Activated CD4-positive, CD25-positive, alpha-beta regulatory T cell treated with anti-CD3 and anti-CD28 coated beads, Interleukin-2, amount 50 U/mL, for 16 hours (primary cell): ENCODE data around the gene EN2.

Source experiments
- DNase-seq: peaks from one replicate; pipeline ENCODE4 v3.0.0-alpha.2; 2020; ENCODE audit warnings: low read depth, low spot score

The EN2 gene

DNA sequence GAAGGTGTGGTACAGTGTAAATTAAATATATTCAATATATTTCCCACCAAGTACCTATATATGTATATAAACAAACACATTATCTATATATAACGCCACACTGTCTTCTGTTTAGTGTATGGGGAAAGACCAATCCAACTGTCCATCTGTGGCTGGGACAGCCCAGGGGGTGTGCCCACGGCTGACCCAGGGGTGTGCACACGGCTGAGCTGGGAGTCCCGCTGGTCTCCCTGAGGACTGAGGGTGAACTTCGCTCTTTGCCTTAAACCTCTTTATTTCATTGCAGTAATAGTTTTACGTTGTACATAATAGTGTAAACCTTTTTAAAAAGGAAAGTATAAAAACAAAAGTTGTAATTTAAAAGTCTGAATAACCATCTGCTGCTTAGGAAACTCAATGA lies 6.3 kb downstream of the EN2 start:
- no peak for DNase-seq

DNA sequence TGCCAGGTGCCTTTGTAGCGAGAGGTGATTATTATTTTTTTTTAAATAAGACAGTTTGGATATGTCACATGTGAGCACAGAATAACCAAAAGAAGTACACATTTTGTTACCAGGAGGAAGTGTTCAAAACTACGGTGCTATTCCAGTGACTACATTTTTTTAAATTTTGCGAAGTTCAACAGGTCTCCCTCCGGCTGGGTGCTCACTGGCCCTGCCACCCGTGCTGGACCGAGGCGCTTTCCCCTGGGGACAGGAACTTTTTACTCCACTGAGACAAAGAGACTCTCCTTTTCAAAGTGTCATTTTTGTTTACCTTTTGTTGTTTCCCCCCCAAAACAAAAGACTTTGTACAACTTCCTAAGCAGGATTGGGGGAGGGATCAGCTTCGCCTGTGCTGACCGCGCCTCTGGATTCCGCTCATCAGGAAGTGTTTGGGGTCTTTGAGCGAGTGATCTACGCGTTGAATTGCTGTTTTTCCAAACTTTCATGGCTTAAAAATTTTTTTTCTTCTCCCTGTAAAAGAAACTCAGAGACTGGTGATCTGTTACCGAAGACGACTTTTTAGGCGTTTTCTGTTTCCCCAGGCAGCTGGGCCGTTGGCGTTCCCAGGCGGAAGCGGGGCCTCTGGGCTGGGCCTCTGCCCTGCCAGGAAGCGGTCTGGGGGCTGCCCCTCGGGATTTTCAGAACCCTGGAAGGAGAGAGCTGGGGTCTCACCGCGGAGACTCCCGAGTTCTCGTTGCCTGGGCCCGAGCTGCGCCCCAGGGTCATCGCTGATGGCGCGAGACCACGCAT lies 7.2 kb downstream of the EN2 start:
- no peak for DNase-seq

DNA sequence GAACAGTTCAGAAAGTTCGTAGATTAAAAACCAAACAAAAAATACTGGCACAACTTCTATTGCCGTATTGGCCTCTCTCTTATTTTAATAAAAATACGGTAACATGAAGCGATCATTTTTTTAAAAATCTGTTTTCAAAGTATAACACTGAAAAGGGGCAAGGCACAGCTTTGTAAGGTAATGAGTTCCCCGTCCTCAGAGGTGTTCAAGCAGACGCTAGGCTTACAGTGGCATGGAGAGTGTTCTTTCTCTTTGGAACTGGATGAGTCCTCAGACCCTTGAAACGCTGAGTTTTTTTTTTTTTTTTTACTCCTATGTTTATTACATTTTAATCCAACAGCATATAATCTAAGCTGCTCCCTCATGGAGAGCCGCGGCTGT lies 7.8 kb downstream of the EN2 start:
- no peak for DNase-seq

DNA sequence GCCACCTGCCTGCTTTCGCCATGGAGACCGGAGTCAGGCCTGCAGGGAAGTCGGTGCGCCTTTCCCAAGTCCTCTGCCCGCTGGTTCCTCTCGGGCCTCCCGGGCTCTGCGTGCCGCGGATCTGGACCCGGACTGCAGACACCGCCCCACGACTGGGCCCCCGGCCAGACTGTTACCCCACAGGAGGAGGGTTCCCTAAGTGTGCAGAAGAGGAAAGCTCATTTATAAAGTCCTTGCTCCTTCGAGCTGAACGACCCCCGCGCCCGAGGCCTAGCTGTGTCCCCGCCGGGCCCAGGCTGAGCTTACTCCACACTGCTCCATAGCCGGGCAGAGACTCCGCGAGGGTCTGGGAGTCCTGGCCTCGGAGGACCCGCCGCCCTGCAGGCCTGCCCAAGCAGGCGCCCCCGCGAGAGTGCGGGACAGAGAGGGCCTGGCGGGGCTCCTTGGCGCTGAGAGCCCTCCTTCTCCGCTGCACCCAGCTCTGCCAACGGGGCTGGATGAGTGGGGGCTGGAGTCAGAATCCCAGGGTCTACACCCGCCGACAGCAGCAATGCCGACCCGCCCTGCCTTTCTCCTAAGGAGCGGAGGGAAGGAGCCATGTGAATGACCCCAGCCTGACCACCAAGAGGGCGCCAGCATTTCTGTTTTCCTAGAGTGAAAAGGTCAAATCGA lies 8.3 kb downstream of the EN2 start:
- DNase-seq = no peak

DNA sequence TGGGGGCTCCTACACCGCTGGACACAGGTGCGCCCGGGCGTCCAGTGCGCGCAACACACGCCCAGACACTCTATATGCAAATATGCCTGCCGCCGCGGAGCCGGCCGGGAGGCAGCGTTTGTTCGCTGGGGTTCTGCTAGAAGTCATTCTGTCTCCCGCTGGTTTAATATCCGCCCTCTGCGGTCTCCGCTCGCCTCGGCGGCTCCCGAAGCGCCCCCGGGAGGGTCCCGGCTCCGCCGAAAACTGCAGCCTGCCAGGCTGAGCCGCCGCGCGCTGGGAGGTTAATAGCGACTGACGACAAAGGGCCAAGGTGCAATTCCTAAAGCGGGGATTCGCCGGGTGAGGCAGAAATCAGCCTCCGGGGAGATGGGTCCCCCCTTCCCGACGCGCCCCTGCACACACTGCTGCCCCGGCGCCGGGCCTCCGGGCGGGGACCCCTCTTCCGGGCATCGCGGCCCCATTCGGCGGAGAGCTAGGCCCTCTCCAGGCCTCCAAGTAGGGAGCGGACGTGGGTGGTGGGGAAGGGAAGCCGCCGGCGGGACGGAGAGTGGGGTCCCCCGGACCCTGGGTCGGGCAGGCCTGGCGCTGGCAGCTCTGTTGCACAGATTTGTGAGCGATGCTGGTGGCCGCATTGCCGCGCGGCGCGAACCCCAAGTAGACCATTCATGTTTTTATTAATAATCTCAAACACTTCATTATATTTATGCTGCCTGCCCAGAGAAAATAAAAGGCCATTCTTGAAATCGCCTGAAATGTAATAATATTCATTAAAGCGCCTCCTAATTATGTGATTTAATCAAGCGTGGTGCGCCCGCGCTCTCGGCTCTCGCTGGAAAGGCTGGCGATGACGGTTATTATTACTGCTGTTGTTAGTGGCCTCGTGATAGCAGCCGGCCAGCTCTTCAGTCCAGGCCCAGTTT lies 9.1 kb downstream of the EN2 start:
- DNase-seq = no peak

DNA sequence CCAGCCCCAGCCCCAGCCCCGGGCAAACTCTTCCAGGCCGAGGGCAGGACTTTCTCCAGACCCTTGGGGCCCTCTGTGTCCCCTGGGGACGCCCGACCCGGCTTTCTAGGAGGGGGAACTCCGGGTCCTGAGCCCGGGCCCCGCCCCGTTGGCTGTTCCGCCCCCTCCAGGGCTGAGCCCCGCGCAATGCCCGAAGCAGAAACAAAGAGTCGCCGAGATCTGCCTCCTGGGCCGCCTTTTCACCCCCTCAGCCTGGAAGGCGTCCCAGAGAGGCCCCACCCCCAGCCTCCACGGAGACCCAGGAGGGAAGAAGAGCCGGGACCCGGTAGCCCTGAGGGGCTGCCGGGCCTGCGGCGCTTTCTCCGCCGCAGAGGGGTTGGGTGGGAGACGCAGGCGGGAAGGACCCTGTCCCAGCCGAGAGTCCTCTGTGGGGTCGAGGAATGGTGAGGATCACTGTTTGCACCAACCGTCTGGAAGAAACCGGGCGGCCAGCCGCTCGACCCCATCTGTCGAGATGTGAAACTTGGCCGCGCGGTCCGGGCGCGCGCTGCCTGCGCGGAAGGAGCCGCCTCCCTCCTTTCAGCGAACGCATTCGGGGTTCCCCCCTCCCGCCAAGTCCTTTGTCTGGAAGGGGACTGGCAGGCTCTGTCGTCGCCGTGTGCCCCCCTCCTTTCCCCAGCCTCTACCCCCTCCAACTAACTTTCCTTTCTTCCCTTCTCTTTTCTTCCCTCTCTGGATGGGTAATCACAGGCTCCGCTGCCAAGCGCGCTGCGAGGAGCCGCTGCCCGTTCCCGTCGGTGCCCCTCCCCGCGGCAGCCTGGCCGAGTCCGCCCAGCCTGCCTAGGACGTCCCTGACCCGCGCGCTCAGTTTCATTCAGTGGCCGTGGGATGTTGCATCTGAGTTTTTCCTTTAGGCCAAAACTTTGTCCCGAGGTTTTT lies 10.2 kb downstream of the EN2 start:
- no peak for DNase-seq

DNA sequence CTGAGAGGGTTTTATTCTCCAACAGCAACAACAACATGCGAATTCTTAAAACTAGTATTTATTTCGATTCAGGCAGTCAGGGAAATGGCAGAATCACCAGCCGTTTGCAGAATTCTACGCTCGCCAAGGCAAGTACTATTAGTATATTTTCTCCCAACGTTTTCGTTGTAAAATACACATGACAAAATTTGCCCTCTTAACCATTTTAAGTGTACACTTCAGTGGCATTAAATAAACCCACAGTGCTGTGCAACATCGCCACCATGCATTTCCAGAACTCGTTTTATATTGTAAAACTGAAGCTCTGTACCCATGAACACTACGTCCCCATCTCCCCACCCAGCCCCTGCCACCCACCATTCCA lies 10.8 kb downstream of the EN2 start:
- DNase-seq = no peak

DNA sequence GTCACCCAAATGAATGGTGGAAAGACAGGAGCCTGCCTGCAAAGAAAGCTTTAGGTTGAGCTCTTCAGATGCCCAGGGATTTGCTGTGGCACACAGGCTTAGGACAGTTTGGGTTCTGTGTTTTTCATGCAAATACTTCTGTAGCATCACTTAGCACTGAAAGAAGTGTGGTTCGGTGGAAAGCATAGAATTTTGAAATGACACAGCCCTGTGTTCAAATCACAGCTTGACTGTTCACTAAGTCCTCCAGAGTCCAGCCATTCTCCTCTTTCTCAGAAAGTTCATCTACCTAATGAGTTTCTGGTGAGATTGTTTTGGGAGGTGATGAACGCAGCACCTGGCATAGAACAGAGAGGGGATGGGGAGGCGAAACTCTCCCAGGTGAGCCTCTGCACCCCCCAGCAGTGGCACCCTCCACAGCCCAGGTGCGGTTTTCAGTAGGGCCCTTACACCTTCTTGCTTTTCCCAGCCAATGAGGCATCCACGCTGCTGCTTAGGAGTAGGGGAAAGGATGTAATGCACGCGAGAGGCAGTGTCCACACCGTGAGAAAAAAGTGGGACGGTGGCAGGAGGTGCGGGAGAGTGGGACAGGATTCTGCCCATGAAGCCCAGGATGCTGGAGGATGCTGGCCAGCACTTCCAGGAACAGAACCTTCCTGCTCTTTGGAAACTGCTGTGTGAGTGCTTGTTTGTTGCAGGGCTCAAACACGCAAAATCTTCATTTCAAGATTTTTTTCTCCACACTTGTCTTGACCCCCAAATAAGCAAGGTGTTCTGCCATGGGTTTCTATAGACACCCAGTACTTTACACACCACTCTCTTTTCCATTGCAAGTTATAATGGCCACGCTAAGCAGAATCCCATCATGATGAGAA lies 11.6 kb downstream of the EN2 start:
- no peak for DNase-seq

DNA sequence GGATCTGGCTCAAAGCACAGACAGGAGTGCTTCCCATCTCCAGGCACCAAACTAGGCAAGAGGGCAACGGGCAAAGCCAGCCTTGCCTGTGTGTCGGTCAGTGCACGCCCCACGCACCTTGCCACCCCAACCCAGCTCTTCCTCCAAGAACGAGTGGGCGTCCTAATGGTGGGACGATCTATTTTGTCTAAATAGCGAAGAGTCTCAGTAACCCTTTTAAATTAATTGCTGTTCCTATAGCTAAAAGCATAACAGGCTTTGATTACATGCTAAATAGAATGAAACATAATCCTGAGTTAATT lies 12.2 kb downstream of the EN2 start:
- no peak for DNase-seq

DNA sequence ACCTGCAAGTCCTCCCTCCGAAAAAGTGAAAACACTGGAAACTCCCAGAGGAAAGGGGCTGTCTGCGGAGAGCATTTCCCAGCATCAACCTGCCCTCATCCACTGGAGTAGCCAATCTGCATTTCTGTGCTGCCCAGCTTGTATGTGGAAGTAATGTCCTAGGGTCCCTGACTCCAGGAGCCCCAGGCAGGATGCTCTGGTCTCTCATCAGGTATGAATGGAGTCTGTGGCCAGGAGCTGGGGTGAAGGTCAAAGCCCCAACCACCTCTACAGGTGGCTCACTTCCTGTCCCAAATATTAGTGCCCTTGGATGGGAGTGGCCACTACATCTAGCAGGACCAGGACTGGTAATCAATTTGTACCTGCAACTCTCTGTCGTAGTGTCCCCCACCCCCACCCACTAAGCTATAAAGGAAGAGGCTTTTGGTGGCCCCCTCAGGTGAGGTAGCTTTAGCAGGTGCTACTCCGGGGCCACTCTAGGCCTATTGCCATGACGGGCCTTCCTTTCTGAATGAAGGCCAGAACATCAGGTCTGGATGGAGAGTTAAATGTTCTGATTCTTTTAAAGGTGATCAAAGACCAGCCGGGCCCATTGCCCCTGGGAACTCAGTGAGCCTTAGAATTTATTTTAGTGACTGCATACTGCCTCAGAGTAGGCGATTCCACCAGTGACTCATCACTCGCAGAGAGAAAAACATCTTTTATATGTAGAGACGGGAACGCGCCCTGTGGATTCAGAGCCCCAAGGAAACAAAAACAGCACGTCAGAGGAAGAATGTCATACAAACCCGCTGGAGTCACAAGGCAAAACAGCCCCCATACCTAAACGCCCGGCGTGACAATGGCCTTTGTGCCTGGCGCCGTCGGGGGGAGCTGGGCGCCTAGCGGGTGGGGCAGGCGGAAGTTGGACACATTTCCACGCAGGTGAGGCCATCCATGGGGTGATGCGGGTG lies 13.0 kb downstream of the EN2 start:
- no peak for DNase-seq

DNA sequence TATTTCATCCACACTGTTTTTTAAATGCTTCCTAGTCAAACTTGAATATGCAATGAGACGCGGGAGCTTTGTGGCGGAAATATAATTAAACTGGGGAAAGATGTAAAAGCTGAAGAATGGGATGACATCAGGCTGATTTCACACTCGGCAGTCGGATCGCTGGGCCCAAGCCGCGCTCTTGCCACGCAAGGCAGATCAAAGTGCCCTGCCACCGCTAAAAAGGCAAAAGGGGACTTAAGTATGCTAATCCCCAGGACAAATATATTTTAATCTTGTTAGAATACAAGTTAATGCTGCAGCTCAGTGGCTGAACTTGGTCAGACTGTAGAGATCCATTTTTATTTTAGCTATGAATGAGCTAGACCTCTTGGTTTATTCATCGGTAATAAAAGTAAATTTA lies 13.8 kb downstream of the EN2 start:
- no peak for DNase-seq

DNA sequence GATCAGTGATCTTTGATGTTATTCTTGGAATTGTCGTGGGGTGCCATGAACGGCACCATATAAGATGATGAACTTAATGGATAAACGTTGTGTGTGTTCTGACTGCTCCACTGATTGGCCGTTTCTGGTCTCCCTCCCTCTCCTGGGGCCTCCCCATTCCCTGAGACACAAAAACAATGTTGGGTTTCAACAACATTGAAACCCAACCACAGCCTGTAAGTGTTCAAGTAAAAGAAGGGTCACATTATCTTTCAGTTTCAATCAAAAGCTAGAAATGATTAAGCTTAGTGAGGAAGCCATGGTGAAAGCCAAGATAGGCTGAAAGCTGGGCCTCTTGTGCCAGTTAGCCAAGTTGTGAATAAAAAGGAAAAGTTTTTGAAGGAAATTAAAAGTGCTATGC lies 19.5 kb downstream of the EN2 start:
- no peak for DNase-seq

DNA sequence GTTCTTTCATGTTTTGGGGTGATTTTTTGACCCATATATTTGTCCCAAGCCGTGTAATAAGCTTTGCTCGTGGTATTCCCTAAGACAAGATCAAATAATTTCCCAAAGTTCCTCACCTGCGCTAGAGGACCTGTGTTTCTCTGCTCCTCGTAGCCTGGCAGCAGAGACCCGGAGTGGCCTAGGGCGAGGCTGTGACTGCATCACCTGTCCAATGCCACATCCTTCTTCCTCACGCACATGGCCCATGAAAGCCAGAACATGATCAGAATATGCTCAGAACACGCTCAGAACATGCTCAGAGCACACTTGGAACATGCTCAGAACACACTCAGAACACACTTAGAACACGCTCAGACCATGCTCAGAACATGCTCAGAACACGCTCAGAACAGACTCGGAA lies 23.8 kb downstream of the EN2 start:
- DNase-seq = no peak

DNA sequence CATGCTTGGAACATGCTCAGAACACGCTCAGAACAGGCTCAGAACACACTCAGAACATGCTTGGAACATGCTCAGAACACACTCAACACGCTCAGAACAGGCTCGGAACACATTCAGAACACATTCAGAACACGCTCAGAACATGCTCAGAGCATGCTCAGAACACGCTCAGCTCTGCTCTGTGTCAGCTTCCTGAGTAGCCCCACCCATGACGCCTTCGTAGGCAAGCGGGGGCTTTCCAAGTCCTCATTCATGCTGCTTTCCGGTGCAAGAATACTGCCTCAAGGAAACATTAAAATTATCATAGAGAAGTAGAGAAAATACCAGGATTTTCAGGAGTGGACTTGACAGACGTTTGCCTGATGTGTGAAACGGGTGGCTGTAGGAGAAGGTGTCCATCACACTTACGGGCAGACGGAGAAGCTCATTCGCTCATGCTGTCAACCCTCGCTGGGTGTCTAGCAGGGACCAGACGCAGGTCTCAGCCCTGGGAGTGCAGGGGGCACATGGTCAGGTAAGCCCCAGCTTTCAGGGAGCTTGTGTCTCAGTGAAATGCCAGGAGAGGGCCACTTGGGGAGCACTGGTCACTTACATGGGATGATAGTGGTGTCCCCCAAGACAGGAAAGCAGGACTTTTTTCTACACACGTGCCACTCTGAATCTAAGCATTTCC lies 24.7 kb downstream of the EN2 start:
- DNase-seq = no peak

DNA sequence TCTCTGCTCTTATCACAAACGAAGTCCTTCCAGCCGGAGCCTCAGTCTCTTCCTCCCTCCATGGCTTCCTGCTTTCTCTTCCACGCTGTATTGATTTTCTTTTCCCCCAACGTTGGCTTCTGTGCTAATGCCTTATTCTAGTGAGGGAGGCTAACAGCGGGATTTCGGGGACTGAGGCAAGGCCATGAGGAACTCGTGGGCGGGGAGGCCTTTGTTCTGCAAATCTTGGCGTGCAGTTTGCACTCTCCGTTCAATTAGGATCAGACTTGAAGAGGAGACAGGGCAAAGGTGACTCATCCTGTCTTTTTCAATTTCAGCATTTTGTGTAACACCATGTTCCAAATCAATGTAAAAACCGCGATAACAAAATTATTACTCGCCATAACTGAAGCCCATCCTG lies 25.3 kb downstream of the EN2 start:
- no peak for DNase-seq

DNA sequence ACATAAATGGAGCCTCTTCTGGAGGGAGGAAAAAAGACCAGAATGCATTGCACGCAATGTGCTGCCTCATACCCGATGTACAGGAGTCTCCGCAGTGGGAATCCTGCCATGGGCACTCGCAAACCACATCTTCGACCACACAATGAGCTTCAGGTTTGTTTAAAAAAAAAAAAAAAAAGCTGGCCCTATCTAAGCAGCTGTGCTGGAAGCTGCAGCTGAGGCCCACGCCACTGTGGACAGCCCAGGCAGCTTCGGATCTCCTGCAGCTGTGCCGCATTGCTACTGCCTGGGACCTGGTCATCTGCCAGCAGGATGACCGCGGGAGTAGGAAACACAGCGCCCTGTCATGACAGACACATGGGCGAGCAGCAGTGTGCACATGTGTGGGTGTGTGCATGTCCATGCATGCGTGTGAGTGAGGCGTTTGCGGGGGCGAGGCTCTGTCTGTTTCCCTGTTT lies 26.0 kb downstream of the EN2 start:
- no peak for DNase-seq

DNA sequence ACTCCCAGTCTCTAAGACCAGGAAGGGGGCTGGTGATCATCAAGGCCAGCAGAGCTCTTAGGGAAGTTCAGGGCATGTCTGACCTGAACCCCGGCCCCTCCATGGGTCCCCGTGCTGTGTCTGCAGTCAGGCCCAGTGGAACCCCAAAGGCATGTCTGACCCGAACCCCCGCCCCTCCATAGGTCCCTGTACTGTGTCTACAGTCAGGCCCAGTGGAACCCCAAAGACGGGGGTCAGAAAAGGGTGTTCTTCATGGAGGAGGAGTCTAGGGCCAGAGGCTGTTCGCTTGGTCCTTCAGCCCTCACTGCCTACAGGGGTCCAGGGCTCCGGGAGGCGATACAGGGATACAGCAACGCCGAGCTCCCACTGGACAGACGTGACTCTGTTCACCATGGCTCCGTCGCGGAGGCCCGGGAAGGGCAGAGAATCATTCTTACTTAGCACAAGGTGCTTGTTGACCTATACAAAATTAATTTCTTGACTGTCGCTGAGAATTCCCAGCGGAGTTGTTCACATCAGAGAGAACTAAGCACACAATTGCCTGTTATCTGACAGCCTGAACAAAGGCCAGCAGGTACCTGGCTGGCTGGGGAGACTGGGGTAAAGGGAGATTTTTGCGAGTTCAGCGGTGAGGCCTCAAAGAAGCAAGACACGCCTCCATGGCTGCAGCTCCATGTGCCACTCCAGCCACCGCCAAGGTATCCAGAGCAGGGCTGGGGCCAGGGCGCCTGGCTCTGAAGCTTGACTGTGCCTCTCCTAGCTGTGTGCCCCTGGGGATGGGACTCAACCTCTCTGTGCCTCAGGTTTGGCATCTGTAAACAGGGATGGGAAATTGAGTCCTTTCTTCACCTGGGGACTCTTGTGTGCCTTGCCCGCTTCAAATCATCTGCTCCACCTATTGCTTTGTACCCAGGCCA lies 26.8 kb downstream of the EN2 start:
- no peak for DNase-seq
